GM21619 (cell line): ENCODE results near the gene GNG5.
"Not testable (repeated sequence)": the region's sequence is repeated elsewhere in the genome, so short reads cannot be mapped to it uniquely, and the experiment has no call there.

Experiments used
- ATAC-seq: cut with Tn5 transposase; IDR thresholded peaks from one replicate; pipeline ENCODE4 v1.9.1; 2021; ENCODE audit not compliant: unreplicated experiment

Gene GNG5

GRCh38 chr1:84506002-84506728 is at the start of gene GNG5, which contains the start of gene SPATA1:
Gene GNG5 (minus strand): TSS chr1:84506581. CDS start chr1:84506091, 490 bp downstream.
Gene SPATA1 (plus strand): TSS chr1:84506386. CDS start chr1:84516360, 9,974 bp downstream.
- ATAC-seq = peak; percentile 77

- ATAC-seq = no peak
These were observed 44.4 kb upstream of the GNG5 start for GRCh38 chr1:84550826-84551225.

- ATAC-seq = no peak
These were observed 35.3 kb upstream of the GNG5 start for GRCh38 chr1:84541679-84542078.

GRCh38 chr1:84540759-84541158 is 34.4 kb upstream of the GNG5 start:
- ATAC-seq = no peak

GRCh38 chr1:84539972-84540371 is 33.6 kb upstream of the GNG5 start:
- no peak for ATAC-seq

GRCh38 chr1:84538599-84538998 is 32.2 kb upstream of the GNG5 start:
- peak; percentile 65 for ATAC-seq

GRCh38 chr1:84525779-84526178 is 19.4 kb upstream of the GNG5 start:
- no peak for ATAC-seq

- ATAC-seq = no peak
These were observed 18.2 kb upstream of the GNG5 start for GRCh38 chr1:84524590-84524989.

GRCh38 chr1:84510668-84511067 is 4.3 kb upstream of the GNG5 start:
- no peak for ATAC-seq

- ATAC-seq = no peak
These were observed 3.8 kb upstream of the GNG5 start for GRCh38 chr1:84510165-84510564.

GRCh38 chr1:84509029-84509428 is 2.6 kb upstream of the GNG5 start:
- no peak for ATAC-seq

- ATAC-seq = no peak
These were observed 2.1 kb upstream of the GNG5 start for GRCh38 chr1:84508510-84508909.

- ATAC-seq = not testable (repeated sequence)
These were observed 1.5 kb upstream of the GNG5 start for GRCh38 chr1:84507887-84508286.

GRCh38 chr1:84506729-84507453 is 510 bp upstream of the GNG5 start:
- no peak for ATAC-seq

GRCh38 chr1:84505493-84506001 is 834 bp downstream of the GNG5 start:
- peak; percentile 33 for ATAC-seq

- no peak for ATAC-seq
These were observed 1.5 kb downstream of the GNG5 start for GRCh38 chr1:84504580-84505492.

- ATAC-seq = no peak
These were observed 3.5 kb downstream of the GNG5 start for GRCh38 chr1:84502927-84503326.

GRCh38 chr1:84497631-84498275 is 8.6 kb downstream of the GNG5 start:
- no peak for ATAC-seq

GRCh38 chr1:84496498-84496897 is 9.9 kb downstream of the GNG5 start:
- no peak for ATAC-seq

GRCh38 chr1:84493747-84494146 is 12.6 kb downstream of the GNG5 start:
- ATAC-seq = no peak

- ATAC-seq = no peak
These were observed 13.7 kb downstream of the GNG5 start for GRCh38 chr1:84492726-84493125.
